AG10803 (cell line): ENCODE results near the gene ARHGAP19.

Experiments used
- DNase-seq: peaks from one replicate; pipeline ENCODE4 v3.0.0; 2010; ENCODE audit warnings: low read depth
- H3K4me3 ChIP-seq: 2 replicates; pipeline ENCODE4 v1.5.1; 2011; ENCODE audit warnings: mild to moderate bottlenecking, low read length, control low read depth
- CTCF ChIP-seq: conservative IDR thresholded peaks from 2 replicates; pipeline ENCODE4 v1.5.1; 2011; ENCODE audit warnings: mild to moderate bottlenecking, low read length, control low read depth, inconsistent platforms

Gene ARHGAP19

GRCh38 chr10:97334370-97335175 lies 42.1 kb upstream of the ARHGAP19 start, which contains the start of gene FRAT2:
Gene FRAT2 (minus strand): TSS chr10:97334729. CDS start chr10:97334572, 157 bp downstream.
- peak within 1 kb of the TSS; percentile 73 for H3K4me3 ChIP-seq
- peak; percentile 93 for DNase-seq
- TF ChIP-seq CTCF, result no peak

GRCh38 chr10:97333601-97334369 lies 41.3 kb upstream of the ARHGAP19 start:
- TF ChIP-seq CTCF, result no peak; the same call in 1 of the 2 replicates
- DNase-seq, result peak; percentile 32
- H3K4me3 ChIP-seq, result peak overlapping the region; percentile 73

DNA sequence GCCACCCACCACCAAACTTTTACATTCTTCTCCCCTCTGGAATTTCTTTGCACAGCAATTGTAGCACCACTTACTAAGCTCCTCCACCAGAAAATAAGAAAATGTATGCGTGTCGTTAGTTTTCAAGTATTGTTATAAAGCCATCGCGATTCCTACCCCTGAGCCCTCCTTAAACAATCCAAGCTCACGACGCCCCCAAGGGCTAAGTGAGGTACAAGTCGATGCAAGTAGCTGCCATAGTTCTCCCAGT lies 40.8 kb upstream of the ARHGAP19 start:
- peak overlapping the region; percentile 73 for H3K4me3 ChIP-seq
- TF ChIP-seq CTCF, result peak; percentile 32
- DNase-seq, result no peak

DNA sequence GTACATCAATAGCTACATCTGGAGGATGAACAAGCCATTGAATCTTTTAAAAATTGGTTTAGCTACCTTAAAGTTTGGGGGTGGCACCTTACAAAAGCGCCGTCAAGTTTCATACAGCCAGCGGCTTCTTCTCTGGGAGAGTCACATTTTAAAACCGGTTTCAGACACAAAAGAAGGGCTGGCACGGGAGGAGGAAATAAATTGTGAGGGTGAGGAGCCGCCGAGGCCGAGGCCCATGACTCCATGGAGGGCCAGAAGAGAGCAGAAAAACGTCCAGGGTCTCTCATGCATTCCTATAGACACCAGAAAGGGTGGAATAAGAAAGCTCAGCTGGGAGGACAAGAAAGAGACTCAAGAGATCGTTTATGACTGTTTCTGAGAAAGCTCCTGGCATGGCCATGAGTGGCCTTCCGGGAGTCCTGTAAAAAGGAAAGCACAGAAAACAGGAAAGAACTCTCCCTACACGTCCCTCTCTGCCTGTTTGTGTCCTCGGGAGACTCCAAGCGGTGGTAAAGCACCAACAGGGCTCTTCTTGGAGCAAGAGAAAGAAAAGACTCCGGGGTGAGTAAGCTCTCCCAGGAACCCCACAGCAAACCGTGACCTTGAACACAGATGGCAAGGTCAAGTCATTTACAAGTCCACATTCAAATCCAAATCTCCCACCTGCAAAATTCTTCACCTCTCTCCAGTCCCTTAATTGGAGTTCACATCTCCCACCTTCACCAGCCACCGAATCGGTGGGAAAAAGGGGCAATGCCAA lies 40.3 kb upstream of the ARHGAP19 start:
- DNase-seq, result peak; percentile 86
- peak; percentile 61 for TF ChIP-seq CTCF
- peak overlapping the region; percentile 73 for H3K4me3 ChIP-seq

- TF ChIP-seq CTCF, result no peak
- no peak overlapping the region; the same call in 1 of the 2 replicates for H3K4me3 ChIP-seq
- DNase-seq, result no peak
Measured at GRCh38 chr10:97331153-97331703, 38.8 kb upstream of the ARHGAP19 start.

- no peak overlapping the region for H3K4me3 ChIP-seq
- TF ChIP-seq CTCF, result no peak
- DNase-seq, result no peak
Measured at GRCh38 chr10:97329766-97330165, 37.3 kb upstream of the ARHGAP19 start.
